Erythroblast (primary cell): ENCODE results near the gene RAC3.
A peak's percentile ranks its signal among the peaks of the same experiment; 100 is the strongest.

Source experiments
- DNase-seq, 2 experiments: peaks; one replicate each; lab custom pipeline; 2025; lab: John Stamatoyannopoulos, UW
- GATA1 ChIP-seq: IDR thresholded peaks from 2 replicates; pipeline ENCODE4 v1.6.1; 2011; ENCODE audit warnings: low read depth, mild to moderate bottlenecking, control low read depth, low read length, moderate library complexity
- POLR2A ChIP-seq: IDR thresholded peaks from 2 replicates; pipeline ENCODE4 v1.6.1; 2011; ENCODE audit warnings: mild to moderate bottlenecking, low read length

The RAC3 gene

DNA sequence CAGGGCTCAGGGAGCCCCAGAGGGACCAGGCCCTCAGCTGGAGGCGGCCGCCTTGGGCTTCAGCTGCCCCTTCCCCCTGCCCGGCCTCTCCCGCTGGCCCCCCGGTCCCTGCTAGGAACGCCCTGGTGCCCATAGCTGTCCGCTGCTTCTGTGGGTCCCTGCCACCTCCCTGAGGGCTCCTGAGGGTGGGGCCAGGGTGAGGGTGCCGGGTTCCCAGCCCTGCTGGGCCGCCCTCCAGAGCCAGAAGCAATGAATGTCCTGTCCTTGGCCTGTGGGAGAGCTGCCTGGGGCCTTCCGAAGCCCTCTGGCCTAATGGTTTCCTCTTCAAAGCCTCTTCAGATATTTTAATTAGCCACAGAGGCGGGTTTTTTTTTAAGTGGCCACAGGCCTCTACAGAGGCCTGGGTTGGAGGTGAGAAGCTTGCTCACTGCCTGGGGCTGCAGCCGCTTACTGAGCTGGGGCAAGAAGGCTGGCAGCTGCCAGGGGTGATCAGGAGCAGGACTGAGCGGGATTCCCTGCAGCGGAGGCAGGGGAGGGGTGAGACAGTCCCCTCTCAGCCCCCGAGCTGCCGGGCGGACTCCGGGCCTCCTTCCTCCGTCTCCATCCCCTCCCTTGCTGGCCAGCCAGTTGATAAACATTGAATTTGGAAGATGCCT lies 18.7 kb upstream of the RAC3 start:
- no peak for DNase-seq
- TF ChIP-seq POLR2A (no peak), GATA1 (no peak)

DNA sequence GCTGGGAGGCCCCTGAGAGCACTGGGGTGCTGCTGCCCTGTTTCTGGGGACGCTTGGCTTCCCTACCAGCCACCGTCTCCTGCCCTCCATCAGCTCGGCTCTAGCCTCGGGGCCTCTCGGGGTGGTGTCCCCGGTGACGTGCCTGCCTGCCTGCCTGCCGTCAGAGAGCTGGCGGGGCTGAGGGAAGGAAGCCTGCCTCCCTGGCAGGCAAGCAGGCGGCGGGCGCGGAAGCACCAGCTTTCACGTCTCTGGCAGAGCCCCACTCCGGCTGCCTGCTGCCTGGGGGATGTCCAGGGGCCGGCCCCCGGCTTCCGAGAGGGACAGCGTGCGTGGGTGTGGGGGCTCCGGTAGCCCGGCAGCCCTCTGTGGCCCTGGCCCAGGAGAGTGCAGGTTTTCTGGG lies 18.1 kb upstream of the RAC3 start:
- no peak for DNase-seq
- TF ChIP-seq GATA1 (no peak), POLR2A (no peak)

DNA sequence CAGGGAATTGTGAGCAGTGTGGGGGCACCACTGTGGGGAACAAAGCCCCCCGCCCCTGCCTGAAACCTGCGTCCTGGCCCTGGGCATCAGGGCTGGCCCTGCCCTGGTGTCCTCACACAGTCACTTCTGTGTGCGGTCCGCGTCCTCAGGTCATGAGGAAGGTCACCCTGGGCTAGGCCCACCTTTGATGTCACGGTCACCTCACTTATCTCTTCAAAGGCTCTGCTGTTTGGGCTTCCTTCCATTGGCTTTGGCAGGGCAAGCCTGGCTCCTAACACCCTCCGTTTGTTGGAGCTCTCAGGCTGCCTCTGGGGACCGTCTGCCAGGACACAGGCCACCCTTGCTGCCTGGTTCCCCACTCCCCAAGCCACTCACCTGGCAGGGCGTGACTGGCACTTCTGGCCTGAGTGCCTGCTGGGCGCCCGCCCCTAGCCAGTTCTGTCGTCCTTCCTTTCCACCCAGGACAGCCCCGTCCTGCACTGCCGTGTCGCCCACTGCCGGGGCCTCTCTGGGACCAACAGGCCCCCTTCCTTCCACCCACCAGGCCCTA lies 17.6 kb upstream of the RAC3 start:
- DNase-seq, result no peak
- TF ChIP-seq GATA1 (no peak), POLR2A (no peak)

DNA sequence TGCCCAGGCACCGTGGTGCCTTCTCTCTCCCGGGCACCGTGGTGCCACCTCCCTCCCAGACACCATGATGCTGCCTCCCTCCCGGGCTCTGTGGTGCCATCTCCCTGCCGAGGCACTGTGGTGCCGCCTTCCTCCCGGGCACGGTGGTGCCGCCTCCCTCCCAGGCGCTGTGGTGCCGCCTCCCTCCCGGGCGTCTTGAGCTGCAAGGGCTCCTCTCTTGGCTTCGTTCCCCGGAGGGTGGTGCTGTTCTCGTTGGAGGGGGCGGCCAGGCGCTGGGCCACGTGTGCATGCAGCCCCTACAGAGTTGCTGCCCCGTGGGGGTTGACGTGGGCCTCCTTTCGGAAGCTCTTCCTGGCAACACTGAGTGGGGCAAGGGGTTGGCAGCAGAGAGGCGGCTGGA lies 17.0 kb upstream of the RAC3 start:
- TF ChIP-seq POLR2A (no peak), GATA1 (no peak)

DNA sequence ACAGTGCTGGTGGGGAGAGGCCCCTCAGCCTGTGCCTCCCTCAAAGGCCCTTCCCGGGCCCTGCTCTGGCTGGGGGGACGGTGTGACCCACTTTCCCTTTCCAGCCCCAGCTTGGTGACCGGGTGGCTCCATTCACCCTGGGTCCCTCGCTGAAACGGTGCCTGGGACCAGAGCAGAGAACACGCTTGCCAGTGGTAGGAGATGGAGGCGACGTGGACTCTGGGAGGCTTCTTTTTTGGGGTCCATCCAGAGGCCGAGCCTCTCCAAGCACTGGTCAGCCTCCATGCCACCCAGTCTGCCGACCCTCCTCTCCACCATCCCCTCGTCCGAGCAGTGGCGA lies 16.5 kb upstream of the RAC3 start:
- DNase-seq, result no peak

More for the DNA sequence above, 17.0 kb upstream of the RAC3 start:
- DNase-seq, result no peak

DNA sequence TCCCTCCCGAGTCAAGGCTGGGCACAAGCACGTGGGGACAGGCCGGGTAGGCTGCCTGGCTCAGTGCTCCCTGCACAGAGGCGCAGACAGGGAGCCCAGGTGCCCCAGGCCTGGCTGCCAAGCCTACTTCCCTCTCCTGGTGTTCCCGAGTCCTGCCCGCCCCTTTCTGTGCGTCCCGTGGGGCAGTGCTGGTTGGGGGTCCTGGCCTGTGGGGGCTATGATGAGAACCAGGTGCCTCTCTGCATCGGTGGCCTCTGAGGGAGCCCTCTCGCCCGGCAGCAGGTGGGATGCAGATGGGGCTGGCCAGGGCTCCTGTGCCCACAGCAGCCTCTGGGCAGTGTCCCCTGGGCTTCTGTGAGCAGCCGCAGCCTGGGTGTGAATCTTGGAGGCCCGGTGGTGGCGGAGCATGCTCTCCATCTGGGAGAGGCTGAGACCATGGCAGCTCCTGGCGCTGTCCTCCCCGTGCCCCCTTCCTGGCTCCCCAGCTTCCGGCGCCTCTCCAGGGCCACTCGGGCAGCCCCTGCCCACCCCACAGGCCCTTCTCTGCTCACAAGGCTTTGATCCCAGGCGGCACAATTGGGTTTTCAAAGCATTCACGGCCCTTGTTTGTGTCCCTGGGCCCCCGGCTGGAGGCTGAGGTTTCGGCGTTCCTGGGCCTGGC lies 16.0 kb upstream of the RAC3 start:
- TF ChIP-seq GATA1 (no peak), POLR2A (no peak)
- DNase-seq, result no peak

More for the DNA sequence above, 16.5 kb upstream of the RAC3 start:
- no peak for TF ChIP-seq GATA1

DNA sequence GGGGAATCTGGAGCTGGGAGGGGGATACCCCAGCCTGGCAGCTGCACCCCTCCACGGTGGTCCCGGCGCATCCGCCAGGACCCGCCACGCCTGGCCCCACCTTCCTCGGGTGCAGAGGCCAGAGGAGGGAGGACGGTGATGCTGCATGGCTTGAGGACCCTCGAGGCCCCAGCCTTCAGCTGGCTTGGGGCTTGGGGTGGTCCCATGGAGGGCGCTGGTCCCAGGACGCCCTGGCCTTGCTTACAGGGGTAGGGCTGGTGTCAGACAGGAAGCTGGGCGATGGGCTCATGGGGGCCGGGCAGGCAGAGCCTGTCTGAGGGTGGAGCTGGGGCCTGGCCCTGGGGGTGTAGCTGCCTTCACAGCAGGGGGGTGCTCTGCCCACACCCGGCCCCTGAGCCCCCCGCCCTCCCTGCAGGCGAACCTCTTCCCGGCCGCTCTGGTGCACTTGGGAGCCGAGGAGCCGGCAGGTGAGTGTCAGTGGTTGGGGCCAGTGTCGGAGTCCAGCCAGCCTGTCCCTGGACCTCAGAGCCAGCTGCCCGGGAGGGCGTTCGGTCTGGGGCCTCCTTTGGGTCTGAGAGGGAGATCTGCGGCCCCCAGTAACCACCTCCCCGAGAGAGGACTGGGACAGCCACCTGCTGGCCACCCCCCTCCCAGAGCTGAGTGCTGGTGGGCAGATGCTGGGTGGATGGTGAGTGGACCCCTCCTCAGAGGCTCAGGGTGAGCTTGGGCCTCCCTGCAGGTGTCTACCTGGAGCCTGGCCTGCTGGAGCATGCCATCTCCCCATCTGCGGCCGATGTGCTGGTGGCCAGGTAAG lies 15.2 kb upstream of the RAC3 start:
- DNase-seq, result no peak
- TF ChIP-seq POLR2A (no peak), GATA1 (no peak)

DNA sequence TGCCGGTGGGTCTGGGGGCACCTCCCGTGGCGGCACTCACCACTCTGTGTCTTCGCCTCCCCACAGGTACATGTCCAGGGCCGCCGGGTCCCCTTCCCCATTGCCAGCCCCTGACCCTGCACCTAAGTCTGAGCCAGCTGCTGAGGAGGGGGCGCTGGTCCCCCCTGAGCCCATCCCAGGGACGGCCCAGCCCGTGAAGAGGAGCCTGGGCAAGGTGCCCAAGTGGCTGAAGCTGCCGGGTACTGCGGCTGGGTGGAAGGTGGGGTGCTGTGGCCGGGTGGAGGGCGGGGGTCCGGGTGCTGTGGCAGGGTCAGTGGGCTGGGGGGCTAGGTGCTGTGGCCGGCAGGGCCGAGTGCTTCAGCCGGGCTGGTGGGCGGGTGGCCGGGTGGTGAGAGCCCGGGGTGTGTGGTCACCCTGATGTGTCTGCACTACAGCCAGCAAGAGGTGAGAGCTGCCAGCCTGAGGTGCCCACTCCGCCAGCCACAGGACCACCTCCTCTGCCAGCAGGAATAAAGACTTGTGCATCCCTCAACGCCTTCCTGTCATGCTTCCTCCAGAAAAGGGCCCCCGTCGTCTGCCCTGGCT lies 14.5 kb upstream of the RAC3 start:
- TF ChIP-seq POLR2A, result no peak
- no peak for TF ChIP-seq GATA1

DNA sequence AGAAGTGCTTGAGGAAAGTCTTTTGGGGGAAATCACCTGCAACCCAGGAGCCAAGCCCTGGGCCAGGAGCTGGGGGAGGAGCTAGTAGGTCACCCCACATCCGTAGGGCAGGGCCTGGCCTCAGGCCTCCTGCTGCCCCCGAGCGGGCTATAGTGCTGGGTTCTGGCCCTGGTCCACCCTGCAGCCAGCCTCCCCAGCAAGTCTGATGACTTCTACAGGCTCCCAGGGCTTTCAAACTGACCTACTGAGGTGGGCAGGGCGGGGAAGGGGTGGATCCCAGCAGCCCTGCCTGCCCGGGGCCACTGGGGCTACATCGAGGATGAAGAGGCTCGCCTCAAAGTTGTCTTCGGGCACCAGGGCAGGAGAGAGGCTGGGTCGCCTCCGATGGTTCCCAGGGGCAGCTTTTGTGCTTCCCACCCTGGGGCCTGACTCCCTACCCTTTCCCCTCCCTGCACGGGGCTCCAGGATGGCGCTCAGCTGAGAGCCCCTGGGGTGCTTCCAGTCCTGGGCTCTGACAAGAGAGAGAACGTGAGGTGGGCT lies 13.8 kb upstream of the RAC3 start:
- no peak for DNase-seq
- TF ChIP-seq GATA1 (no peak), POLR2A (no peak)

More for the DNA sequence above, 14.5 kb upstream of the RAC3 start:
- DNase-seq, result no peak

DNA sequence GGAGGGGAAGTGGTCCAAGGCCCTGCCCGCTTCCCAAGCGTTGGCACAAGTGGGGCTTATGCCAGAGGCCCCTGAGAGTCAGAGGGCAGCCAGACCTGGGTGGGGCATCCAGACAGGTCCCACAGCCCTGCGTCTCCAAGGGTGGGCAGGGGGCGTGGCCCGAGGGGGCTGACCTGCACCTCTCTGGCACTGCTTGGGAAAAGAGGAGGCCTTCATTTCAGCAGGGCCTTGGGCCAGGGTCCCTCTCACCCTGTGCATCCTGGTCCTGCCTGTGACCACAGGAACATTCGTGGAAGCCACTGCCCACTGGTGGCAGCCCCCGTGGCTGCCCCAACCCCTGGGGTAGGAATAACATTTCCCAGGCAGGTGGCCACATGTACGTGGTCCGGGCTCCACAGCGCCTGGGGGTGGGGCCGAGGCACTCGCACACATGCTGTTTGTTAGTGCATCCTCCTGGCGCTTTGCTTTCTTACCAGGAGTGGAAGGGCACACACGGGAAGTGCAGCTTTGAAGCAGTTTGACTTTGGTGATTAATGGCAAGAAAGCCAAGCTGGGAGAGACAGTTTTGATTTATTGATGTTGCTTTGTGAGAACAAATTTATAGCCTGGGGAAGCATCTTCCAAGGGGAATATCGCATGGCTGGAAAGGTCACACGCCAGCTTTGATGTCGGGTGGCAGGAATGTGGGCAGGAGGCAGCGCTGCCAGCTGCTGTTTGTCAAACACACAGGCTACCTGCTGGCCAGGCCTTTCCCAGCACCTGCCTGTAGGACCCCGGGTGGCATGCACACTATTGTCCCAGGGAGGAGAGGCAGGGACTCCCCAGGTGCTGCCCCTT lies 13.1 kb upstream of the RAC3 start:
- DNase-seq, result no peak
- TF ChIP-seq GATA1, result no peak
- no peak for TF ChIP-seq POLR2A

DNA sequence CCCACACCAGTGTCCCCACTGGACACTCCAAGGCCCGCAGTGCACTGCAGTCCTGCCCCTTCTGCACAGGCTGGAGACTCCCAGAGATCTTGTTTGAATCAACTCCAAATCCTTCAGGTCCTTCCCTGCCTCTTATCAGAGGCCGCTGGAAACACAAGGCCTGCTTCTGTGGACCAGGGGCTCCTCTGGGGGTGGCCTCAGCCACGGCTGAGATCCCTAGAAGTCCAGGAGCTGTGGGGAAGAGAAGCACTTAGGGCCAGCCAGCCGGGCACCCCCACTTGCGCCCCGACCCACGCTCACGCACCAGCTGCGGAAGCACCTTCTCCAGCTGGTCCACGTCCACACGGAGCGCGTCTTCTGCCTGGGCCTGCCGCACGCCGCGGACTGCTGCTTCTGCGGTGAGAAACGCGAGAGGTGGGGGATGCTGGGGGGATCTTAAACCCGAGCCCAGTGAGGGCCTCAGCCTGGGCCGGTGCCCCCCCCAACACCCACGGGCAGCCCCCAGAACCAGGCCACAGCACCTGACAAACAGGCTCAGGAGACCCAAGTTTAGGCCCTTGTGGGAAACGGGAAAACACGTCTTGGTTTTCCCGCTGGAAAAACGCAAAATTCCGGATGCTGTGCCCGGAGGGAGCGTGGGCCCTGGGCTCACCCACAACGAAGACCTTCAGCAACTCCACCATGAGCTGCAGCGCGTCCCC lies 12.3 kb upstream of the RAC3 start:
- TF ChIP-seq POLR2A, result no peak
- TF ChIP-seq GATA1, result no peak
- DNase-seq, result no peak

DNA sequence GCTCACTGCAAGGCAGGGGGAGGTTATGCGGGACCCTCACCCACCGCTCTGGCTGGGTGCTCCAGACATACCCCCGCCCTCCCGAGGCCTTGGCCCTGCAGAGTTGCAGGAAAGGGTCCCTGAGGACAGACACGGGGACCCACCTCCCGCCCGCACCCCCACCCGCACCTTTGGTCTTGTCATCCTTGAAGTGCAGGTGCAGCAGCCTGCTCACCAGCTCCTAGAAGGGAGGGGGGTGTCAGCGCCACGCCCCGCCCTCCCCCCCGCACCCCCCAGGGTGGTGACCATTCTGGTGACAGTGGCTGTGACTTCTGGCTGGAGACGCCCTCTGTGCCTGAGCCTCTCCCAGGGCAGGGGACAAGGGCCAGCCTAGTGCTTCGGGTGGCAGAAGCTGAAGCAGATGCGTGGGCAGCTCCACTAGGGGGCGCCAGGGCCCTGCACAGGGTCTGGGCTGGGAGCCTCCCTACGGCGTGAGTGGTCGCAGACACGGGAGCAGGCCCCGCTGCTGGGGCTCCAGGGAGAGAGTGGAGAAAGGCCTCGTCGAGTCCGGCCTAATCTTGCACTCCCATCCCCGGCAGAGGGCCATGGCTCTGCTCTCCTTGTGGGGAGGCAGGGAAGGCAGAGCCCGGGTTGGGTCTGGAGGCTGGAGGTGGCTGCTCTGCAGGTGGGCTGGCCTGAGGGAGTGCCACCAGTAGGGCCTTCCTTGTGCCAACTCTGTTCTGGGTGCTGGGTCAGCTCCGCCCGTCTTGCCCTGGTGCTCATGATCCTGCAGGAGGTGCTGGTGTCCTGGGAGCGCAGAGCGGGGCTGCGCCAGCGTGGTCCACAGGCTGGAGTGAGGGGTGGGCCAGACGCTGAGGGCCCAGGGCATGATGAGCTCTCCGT lies 11.5 kb upstream of the RAC3 start:
- TF ChIP-seq GATA1 (no peak), POLR2A (no peak)

More for the DNA sequence above, 11.5 kb upstream of the RAC3 start:
- DNase-seq, result peak; percentile 75 to 83
